Upper lobe of right lung (tissue), 1 donor: Measurements from ENCODE around the gene EXT2. TPM values are rescaled to one million over a fixed set of nuclear protein-coding genes. Genes with fewer than 3 reads are reported as not detected.

ENCODE experiments used
- ATAC-seq: fragments of 200-7000 bp; cut with Tn5 transposase; one replicate; pipeline ENCODE4 v1.9.1; 2020; ENCODE audit warnings: mild to moderate bottlenecking, moderate library complexity
- DNase-seq: peaks from one replicate; pipeline ENCODE4 v3.0.0-alpha.2; 2020
- H3K27ac ChIP-seq: fragments of 200-600 bp; one replicate; pipeline ENCODE4 v1.8.0; 2022
- H3K27me3 ChIP-seq: fragments of 200-600 bp; one replicate; pipeline ENCODE4 v1.8.0; 2022; ENCODE audit warnings: mild to moderate bottlenecking
- H3K36me3 ChIP-seq: fragments of 200-600 bp; one replicate; pipeline ENCODE4 v1.8.0; 2022
- H3K4me1 ChIP-seq: fragments of 200-600 bp; one replicate; pipeline ENCODE4 v1.8.0; 2022
- H3K4me3 ChIP-seq: fragments of 200-600 bp; one replicate; pipeline ENCODE4 v1.8.0; 2022; ENCODE audit warnings: mild to moderate bottlenecking
- H3K9me3 ChIP-seq: fragments of 200-600 bp; one replicate; pipeline ENCODE4 v1.8.0; 2022
- CTCF ChIP-seq: fragments of 200-600 bp; IDR thresholded peaks from one replicate; pipeline ENCODE4 v1.8.0; 2022; ENCODE audit warnings: antibody characterized with exemption
- intact Hi-C: fragments of 100-400 bp; cut with DNase I; formaldehyde crosslinking; loops from one replicate; pipeline ENCODE4 v1.11.0; 2022
- total RNA-seq: library from RNA; stranded (reverse); fragmentation: NEBNext Ultra II Directional; extraction: Animal tissue kit (Norgen Biotek cat#: 25700); gene quantifications from one replicate; pipeline ENCODE4 v1.2.1, GENCODE V29; 2021
- donor health status: DM: no; HTN: yes; CAD: no; lungs with severe emphysema.

EXT2 gene
- total RNA-seq, 1 donor from 2014 or later, result 61.2 TPM

- H3K4me3 ChIP-seq, result no peak overlapping the region
- no peaks in the 10 kb centered on the region for H3K36me3 ChIP-seq
- no peaks in the 10 kb centered on the region for H3K9me3 ChIP-seq
- no peaks in the 10 kb centered on the region for H3K4me1 ChIP-seq
- no peak for DNase-seq
- H3K27ac ChIP-seq, result no peak overlapping the region
- intact Hi-C loops, result no loop called here
- no peak for TF ChIP-seq CTCF
- no peaks in the 10 kb centered on the region for H3K27me3 ChIP-seq
- ATAC-seq, result no peak
Observed at GRCh38 chr11:44224867-44225501, 129.5 kb downstream of the EXT2 start.

- Histone ChIP-seq H3K9me3 (no peaks in the 10 kb centered on the region), H3K27ac (no peak overlapping the region), H3K4me3 (no peak overlapping the region), H3K27me3 (no peaks in the 10 kb centered on the region), H3K4me1 (no peaks in the 10 kb centered on the region), H3K36me3 (no peaks in the 10 kb centered on the region)
- DNase-seq, result no peak
- no peak for TF ChIP-seq CTCF
- intact Hi-C loops, result no loop called here
- ATAC-seq, result no peak
Observed at GRCh38 chr11:44226490-44226889, 131.0 kb downstream of the EXT2 start.

GRCh38 chr11:44226945-44227344, 131.5 kb downstream of the EXT2 start:
- no peaks in the 10 kb centered on the region for H3K36me3 ChIP-seq
- no peak overlapping the region for H3K4me3 ChIP-seq
- H3K9me3 ChIP-seq, result no peaks in the 10 kb centered on the region
- no peak overlapping the region for H3K27ac ChIP-seq
- TF ChIP-seq CTCF, result no peak
- ATAC-seq, result no peak
- intact Hi-C loops, result no loop called here
- no peak for DNase-seq
- no peaks in the 10 kb centered on the region for H3K27me3 ChIP-seq
- H3K4me1 ChIP-seq, result no peaks in the 10 kb centered on the region

GRCh38 chr11:44228379-44228778, 132.9 kb downstream of the EXT2 start:
- intact Hi-C loops, result no loop called here
- H3K36me3 ChIP-seq, result peaks cover 9% of the 10 kb centered on the region
- H3K4me3 ChIP-seq, result no peak overlapping the region

GRCh38 chr11:44229098-44229497, 133.6 kb downstream of the EXT2 start:
- Histone ChIP-seq H3K4me3 (no peak overlapping the region), H3K27me3 (no peaks in the 10 kb centered on the region), H3K36me3 (peaks cover 9% of the 10 kb centered on the region), H3K27ac (no peak overlapping the region), H3K4me1 (no peaks in the 10 kb centered on the region), H3K9me3 (no peaks in the 10 kb centered on the region)
- intact Hi-C loops, result no loop called here
- no peak for DNase-seq
- ATAC-seq, result no peak
- no peak for TF ChIP-seq CTCF

More at GRCh38 chr11:44228379-44228778, 132.9 kb downstream of the EXT2 start:
- Histone ChIP-seq H3K9me3 (no peaks in the 10 kb centered on the region), H3K27ac (no peak overlapping the region), H3K4me1 (no peaks in the 10 kb centered on the region), H3K27me3 (no peaks in the 10 kb centered on the region)
- no peak for DNase-seq
- ATAC-seq, result no peak
- TF ChIP-seq CTCF, result no peak

GRCh38 chr11:44229624-44230023, 134.1 kb downstream of the EXT2 start:
- Histone ChIP-seq H3K36me3 (peaks cover 9% of the 10 kb centered on the region), H3K27me3 (no peaks in the 10 kb centered on the region), H3K4me1 (no peaks in the 10 kb centered on the region), H3K27ac (no peak overlapping the region), H3K9me3 (no peaks in the 10 kb centered on the region), H3K4me3 (no peak overlapping the region)
- ATAC-seq (no peak), DNase-seq (no peak)
- intact Hi-C loops, result no loop called here
- TF ChIP-seq CTCF, result no peak
